ENCODE data around the gene KEAP1.

KEAP1 gene

GRCh38 chr19:10439588-10439987 lies 63.6 kb downstream of the KEAP1 start:
- no peak for DNase-seq
